HepG2 (cell line): ENCODE results near the gene VWA7. TPM values are rescaled to one million over a fixed set of nuclear protein-coding genes. Genes with fewer than 3 reads are reported as not detected.
A peak's percentile ranks its signal among the peaks of the same experiment; 100 is the strongest.

Experiments
- ARID4A ChIP-seq: sonication (generic); formaldehyde crosslinking; IDR thresholded peaks from 2 replicates; pipeline ENCODE4 v1.5.0; 2020; ENCODE audit warnings: mild to moderate bottlenecking, missing genetic modification reagents, borderline replicate concordance
- CBX1 ChIP-seq: IDR thresholded peaks from one replicate; pipeline ENCODE4 v1.6.1; 2016; ENCODE audit warnings: antibody characterized with exemption, low read depth
- FUBP1 ChIP-seq: sonication (generic); formaldehyde crosslinking; IDR thresholded peaks from 2 replicates; pipeline ENCODE4 v1.5.1; 2020; ENCODE audit warnings: missing genetic modification reagents, mild to moderate bottlenecking, borderline replicate concordance
- HOXD1 ChIP-seq: sonication (generic); formaldehyde crosslinking; IDR thresholded peaks from 2 replicates; pipeline ENCODE4 v1.5.0; 2020; ENCODE audit warnings: missing genetic modification reagents
- SP2 ChIP-seq: sonication (generic); formaldehyde crosslinking; IDR thresholded peaks from 2 replicates; pipeline ENCODE4 v1.5.1; 2020; ENCODE audit warnings: mild to moderate bottlenecking, missing genetic modification reagents
- TBX3 ChIP-seq: fragments of 450-650 bp; IDR thresholded peaks from 2 replicates; pipeline ENCODE4 v1.6.1; 2017; ENCODE audit warnings: antibody characterized with exemption, mild to moderate bottlenecking, inconsistent platforms, borderline replicate concordance
- TCF7L2 ChIP-seq: IDR thresholded peaks from 2 replicates; pipeline ENCODE4 v1.6.1; 2011; ENCODE audit warnings: mild to moderate bottlenecking, low read depth, low read length, moderate library complexity
- ZFP36L2 ChIP-seq: sonication (generic); formaldehyde crosslinking; IDR thresholded peaks from 2 replicates; pipeline ENCODE4 v1.4.0; 2020; ENCODE audit warnings: missing genetic modification reagents
- ZNF138 ChIP-seq: sonication (generic); formaldehyde crosslinking; IDR thresholded peaks from 2 replicates; pipeline ENCODE4 v1.5.0; 2020; ENCODE audit warnings: mild to moderate bottlenecking, low read depth, missing genetic modification reagents
- ZNF207 ChIP-seq: fragments of 450-650 bp; IDR thresholded peaks from 2 replicates; pipeline ENCODE4 v1.6.1; 2016; ENCODE audit warnings: antibody characterized with exemption, borderline replicate concordance
- ZNF3 ChIP-seq: IDR thresholded peaks from 2 replicates; pipeline ENCODE4 v1.7.0; 2017; ENCODE audit warnings: inconsistent platforms
- ZNF430 ChIP-seq: sonication (generic); formaldehyde crosslinking; IDR thresholded peaks from 2 replicates; pipeline ENCODE4 v1.9.0; 2021; ENCODE audit warnings: mild to moderate bottlenecking, missing genetic modification reagents
- ZNF552 ChIP-seq: sonication (generic); formaldehyde crosslinking; IDR thresholded peaks from 2 replicates; pipeline ENCODE4 v1.9.0; 2022; ENCODE audit warnings: missing genetic modification reagents, mild to moderate bottlenecking, borderline replicate concordance
- ZNF670 ChIP-seq: sonication (generic); formaldehyde crosslinking; IDR thresholded peaks from 2 replicates; pipeline ENCODE4 v1.8.0; 2022; ENCODE audit warnings: mild to moderate bottlenecking, missing genetic modification reagents, borderline replicate concordance
- ZNF687 ChIP-seq: sonication (generic); formaldehyde crosslinking; IDR thresholded peaks from 2 replicates; pipeline ENCODE4 v1.5.1; 2020; ENCODE audit warnings: mild to moderate bottlenecking, missing genetic modification reagents, moderate library complexity
- ZUFSP ChIP-seq: sonication (generic); formaldehyde crosslinking; IDR thresholded peaks from 2 replicates; pipeline ENCODE4 v1.9.0; 2021; ENCODE audit warnings: missing genetic modification reagents, mild to moderate bottlenecking, borderline replicate concordance
- polyA plus RNA-seq, 8 experiments: library from polyadenylated mRNA; depleted of rRNA in 3 of 8; stranded (reverse) in 7 of 8; unstranded in 1 of 8; fragments of >200 nt; fragmentation: Illumina TruSeq in 4 of 8; extraction: Trizol in 4 of 8; gene quantifications; 2 replicates each; pipeline versions ENCODE4 v1.2.1 to v1.2.3, GENCODE V29; 2011 to 2016; ENCODE audit warnings: low read depth in 4 of 8, missing spikeins in 1 of 8, mixed read lengths in 1 of 8; ENCODE audit not compliant: insufficient read depth in 1 of 8
- total RNA-seq, 5 experiments: library from RNA; depleted of rRNA; stranded (reverse); fragments of >200 nt; fragmentation: Illumina TruSeq; extraction: Trizol; gene quantifications; 2 replicates each; pipeline ENCODE4 v1.2.3, GENCODE V29; 2016; ENCODE audit warnings: low read depth in 1 of 5

The VWA7 gene
- total and polyA plus RNA-seq, 2 of the 13 experiments (the other 11 are each of a cell fraction or from before 2014, with no cell fraction given) = 0.86 to 3.3 TPM

GRCh38 chr6:31737991-31738979 lies 38.8 kb downstream of the VWA7 start (continued):
- TF ChIP-seq CBX1 (no peak), ZNF138 (CRISPR knock-in tag) (no peak), TCF7L2 (no peak), ZNF687 (no peak; the same call in 1 of the 2 replicates), ZNF207 (no peak), TBX3 (peak; percentile 94), ZUFSP (no peak), ZFP36L2 (CRISPR knock-in tag) (peak; percentile 69; the same call in 1 of the 2 replicates), SP2 (CRISPR knock-in tag) (no peak), ZNF552 (no peak), ZNF3 (CRISPR knock-in tag) (no peak), ZNF430 (CRISPR knock-in tag) (no peak), ZNF670 (CRISPR knock-in tag) (no peak), HOXD1 (peak; percentile 95), ARID4A (CRISPR knock-in tag) (peak; percentile 46; the same call in 1 of the 2 replicates), FUBP1 (CRISPR knock-in tag) (no peak)
